K562 (cell line): ENCODE results near the gene NCOA4. TPM values are rescaled to one million over a fixed set of nuclear protein-coding genes. Genes with fewer than 3 reads are reported as not detected.

Source experiments
- CBX3 ChIP-seq, 2 experiments: IDR thresholded peaks; 1 replicate in 1 of 2; 2 replicates in 1 of 2; pipeline ENCODE4 v1.6.1; 2012; ENCODE audit warnings: inconsistent platforms in 2 of 2, low read length in 2 of 2, borderline replicate concordance in 1 of 2, control low read depth in 1 of 2
- MTA3 ChIP-seq: fragments of 450-650 bp; formaldehyde crosslinking; IDR thresholded peaks from 2 replicates; pipeline ENCODE4 v1.6.1; 2017; ENCODE audit warnings: mild to moderate bottlenecking, borderline replicate concordance
- NELFE ChIP-seq: IDR thresholded peaks from 2 replicates; pipeline ENCODE4 v1.6.1; 2011; ENCODE audit warnings: mild to moderate bottlenecking; ENCODE audit not compliant: insufficient read depth, insufficient read length
- SREBF2 ChIP-seq: sonication (generic); formaldehyde crosslinking; IDR thresholded peaks from 2 replicates; pipeline ENCODE4 v1.4.0; 2020; ENCODE audit warnings: mild to moderate bottlenecking, missing genetic modification reagents
- SRSF7 ChIP-seq: fragments of 200-400 bp; formaldehyde crosslinking; optimal IDR thresholded peaks from 2 replicates; pipeline ENCODE3; 2017; ENCODE audit warnings: mild to moderate bottlenecking, low read depth, low read length
- ZC3H4 ChIP-seq: sonication (generic); formaldehyde crosslinking; IDR thresholded peaks from 2 replicates; pipeline ENCODE4 v1.9.0; 2021; ENCODE audit warnings: missing genetic modification reagents, borderline replicate concordance
- ZNF277 ChIP-seq: fragments of 250-450 bp; sonication (Bioruptor Pico); IDR thresholded peaks from 2 replicates; pipeline ENCODE4 v1.8.0; 2022; ENCODE audit warnings: inconsistent platforms, mild to moderate bottlenecking, moderate library complexity, borderline replicate concordance
- ZNF311 ChIP-seq: fragments of 250-450 bp; sonication (Bioruptor Pico); IDR thresholded peaks from 2 replicates; pipeline ENCODE4 v1.4.0; 2020; ENCODE audit warnings: mild to moderate bottlenecking, moderate library complexity
- ZNF75A ChIP-seq: fragments of 450-650 bp; formaldehyde crosslinking; IDR thresholded peaks from 2 replicates; pipeline ENCODE4 v1.4.0; 2020; ENCODE audit warnings: mild to moderate bottlenecking
- polyA plus RNA-seq, 8 experiments: library from polyadenylated mRNA; depleted of rRNA in 4 of 8; stranded (reverse) in 5 of 8; unstranded in 3 of 8; fragments of >200 nt; fragmentation: Nextera tagmentation in 2 of 8; fragmentation: Illumina TruSeq in 1 of 8; extraction: Ambion mirVana in 2 of 8; extraction: Trizol in 1 of 8; gene quantifications; 2 replicates each; pipeline versions ENCODE4 v1.2.1 to v1.2.3, GENCODE V29; 2011 to 2014; ENCODE audit warnings: inconsistent platforms in 1 of 8, missing spikeins in 1 of 8
- total RNA-seq, 7 experiments: library from RNA; depleted of rRNA in 6 of 7; stranded (reverse); fragments of >200 nt in 6 of 7; fragmentation: Illumina TruSeq in 2 of 7; extraction: Trizol in 2 of 7; gene quantifications; 2 replicates each; pipeline versions ENCODE4 v1.2.1 to v1.2.3, GENCODE V29; 2011 to 2021; ENCODE audit warnings: low replicate concordance in 1 of 7
- TF ChIP-seq, protein P1 (sequence below): fragments of 450-650 bp; IDR thresholded peaks from 2 replicates; pipeline ENCODE4 v1.6.1; 2016; ENCODE audit warnings: low read depth
- TF ChIP-seq, protein P2 (sequence below): sonication (generic); formaldehyde crosslinking; IDR thresholded peaks from 2 replicates; pipeline ENCODE4 v1.8.0; 2023; ENCODE audit warnings: missing genetic modification reagents, mild to moderate bottlenecking, borderline replicate concordance

Gene NCOA4
- total and polyA plus RNA-seq, 9 of the 15 experiments (the other 6 are each of a cell fraction or from before 2014, with no cell fraction given), result 89.8 to 283 (median 181) TPM

- TF ChIP-seq, protein P1, sequence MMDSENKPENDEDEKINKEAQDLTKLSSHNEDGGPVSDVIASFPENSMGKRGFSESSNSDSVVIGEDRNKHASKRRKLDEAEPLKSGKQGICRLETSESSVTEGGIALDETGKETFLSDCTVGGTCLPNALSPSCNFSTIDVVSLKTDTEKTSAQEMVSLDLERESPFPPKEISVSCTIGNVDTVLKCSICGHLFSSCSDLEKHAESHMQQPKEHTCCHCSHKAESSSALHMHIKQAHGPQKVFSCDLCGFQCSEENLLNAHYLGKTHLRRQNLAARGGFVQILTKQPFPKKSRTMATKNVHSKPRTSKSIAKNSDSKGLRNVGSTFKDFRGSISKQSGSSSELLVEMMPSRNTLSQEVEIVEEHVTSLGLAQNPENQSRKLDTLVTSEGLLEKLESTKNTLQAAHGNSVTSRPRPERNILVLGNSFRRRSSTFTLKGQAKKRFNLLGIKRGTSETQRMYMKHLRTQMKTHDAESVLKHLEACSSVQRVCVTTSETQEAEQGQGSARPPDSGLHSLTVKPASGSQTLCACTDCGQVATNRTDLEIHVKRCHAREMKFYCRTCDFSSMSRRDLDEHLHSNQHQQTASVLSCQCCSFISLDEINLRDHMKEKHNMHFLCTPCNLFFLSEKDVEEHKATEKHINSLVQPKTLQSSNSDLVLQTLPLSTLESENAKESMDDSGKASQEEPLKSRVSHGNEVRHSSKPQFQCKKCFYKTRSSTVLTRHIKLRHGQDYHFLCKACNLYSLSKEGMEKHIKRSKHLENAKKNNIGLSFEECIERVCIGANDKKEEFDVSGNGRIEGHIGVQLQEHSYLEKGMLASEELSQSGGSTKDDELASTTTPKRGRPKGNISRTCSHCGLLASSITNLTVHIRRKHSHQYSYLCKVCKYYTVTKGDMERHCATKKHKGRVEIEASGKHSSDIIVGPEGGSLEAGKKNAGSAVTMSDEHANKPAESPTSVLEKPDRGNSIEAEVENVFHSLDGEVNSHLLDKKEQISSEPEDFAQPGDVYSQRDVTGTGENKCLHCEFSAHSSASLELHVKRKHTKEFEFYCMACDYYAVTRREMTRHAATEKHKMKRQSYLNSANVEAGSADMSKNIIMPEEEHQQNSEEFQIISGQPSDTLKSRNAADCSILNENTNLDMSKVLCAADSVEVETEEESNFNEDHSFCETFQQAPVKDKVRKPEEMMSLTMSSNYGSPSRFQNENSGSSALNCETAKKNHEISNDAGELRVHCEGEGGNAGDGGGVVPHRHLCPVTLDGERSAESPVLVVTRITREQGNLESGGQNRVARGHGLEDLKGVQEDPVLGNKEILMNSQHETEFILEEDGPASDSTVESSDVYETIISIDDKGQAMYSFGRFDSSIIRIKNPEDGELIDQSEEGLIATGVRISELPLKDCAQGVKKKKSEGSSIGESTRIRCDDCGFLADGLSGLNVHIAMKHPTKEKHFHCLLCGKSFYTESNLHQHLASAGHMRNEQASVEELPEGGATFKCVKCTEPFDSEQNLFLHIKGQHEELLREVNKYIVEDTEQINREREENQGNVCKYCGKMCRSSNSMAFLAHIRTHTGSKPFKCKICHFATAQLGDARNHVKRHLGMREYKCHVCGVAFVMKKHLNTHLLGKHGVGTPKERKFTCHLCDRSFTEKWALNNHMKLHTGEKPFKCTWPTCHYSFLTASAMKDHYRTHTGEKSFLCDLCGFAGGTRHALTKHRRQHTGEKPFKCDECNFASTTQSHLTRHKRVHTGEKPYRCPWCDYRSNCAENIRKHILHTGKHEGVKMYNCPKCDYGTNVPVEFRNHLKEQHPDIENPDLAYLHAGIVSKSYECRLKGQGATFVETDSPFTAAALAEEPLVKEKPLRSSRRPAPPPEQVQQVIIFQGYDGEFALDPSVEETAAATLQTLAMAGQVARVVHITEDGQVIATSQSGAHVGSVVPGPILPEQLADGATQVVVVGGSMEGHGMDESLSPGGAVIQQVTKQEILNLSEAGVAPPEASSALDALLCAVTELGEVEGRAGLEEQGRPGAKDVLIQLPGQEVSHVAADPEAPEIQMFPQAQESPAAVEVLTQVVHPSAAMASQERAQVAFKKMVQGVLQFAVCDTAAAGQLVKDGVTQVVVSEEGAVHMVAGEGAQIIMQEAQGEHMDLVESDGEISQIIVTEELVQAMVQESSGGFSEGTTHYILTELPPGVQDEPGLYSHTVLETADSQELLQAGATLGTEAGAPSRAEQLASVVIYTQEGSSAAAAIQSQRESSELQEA, result no peak
- TF ChIP-seq, protein P2, sequence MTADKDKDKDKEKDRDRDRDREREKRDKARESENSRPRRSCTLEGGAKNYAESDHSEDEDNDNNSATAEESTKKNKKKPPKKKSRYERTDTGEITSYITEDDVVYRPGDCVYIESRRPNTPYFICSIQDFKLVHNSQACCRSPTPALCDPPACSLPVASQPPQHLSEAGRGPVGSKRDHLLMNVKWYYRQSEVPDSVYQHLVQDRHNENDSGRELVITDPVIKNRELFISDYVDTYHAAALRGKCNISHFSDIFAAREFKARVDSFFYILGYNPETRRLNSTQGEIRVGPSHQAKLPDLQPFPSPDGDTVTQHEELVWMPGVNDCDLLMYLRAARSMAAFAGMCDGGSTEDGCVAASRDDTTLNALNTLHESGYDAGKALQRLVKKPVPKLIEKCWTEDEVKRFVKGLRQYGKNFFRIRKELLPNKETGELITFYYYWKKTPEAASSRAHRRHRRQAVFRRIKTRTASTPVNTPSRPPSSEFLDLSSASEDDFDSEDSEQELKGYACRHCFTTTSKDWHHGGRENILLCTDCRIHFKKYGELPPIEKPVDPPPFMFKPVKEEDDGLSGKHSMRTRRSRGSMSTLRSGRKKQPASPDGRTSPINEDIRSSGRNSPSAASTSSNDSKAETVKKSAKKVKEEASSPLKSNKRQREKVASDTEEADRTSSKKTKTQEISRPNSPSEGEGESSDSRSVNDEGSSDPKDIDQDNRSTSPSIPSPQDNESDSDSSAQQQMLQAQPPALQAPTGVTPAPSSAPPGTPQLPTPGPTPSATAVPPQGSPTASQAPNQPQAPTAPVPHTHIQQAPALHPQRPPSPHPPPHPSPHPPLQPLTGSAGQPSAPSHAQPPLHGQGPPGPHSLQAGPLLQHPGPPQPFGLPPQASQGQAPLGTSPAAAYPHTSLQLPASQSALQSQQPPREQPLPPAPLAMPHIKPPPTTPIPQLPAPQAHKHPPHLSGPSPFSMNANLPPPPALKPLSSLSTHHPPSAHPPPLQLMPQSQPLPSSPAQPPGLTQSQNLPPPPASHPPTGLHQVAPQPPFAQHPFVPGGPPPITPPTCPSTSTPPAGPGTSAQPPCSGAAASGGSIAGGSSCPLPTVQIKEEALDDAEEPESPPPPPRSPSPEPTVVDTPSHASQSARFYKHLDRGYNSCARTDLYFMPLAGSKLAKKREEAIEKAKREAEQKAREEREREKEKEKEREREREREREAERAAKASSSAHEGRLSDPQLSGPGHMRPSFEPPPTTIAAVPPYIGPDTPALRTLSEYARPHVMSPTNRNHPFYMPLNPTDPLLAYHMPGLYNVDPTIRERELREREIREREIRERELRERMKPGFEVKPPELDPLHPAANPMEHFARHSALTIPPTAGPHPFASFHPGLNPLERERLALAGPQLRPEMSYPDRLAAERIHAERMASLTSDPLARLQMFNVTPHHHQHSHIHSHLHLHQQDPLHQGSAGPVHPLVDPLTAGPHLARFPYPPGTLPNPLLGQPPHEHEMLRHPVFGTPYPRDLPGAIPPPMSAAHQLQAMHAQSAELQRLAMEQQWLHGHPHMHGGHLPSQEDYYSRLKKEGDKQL (CRISPR knock-in tag), result no peak
- no peak for TF ChIP-seq NELFE
- TF ChIP-seq SRSF7, result no peak
- no peak for TF ChIP-seq ZNF277 (CRISPR knock-in tag)
- peak; percentile 70; the same call in 1 of the 2 replicates for TF ChIP-seq ZNF311 (CRISPR knock-in tag)
- TF ChIP-seq ZC3H4, result peak; percentile 81; the same call in 1 of the 2 replicates
- no peak for TF ChIP-seq SREBF2 (CRISPR knock-in tag)
- peak in 1 of 2 experiments; percentile 39; a peak in 1 of 3 replicates for TF ChIP-seq CBX3 (IDR thresholded peaks at IDR 0.05; ENCODE audit: borderline replicate concordance in 1 of 2, low read length in 2 of 2)
- TF ChIP-seq ZNF75A (CRISPR knock-in tag), result 0 out of 2 replicates have a peak, but pooled peaks have one; percentile 55
- TF ChIP-seq MTA3, result peak; percentile 59; the same call in 1 of the 2 replicates
Measured at GRCh38 chr10:46030091-46030937, at the start of gene NCOA4 (continued).
